ENCODE results near the gene MPHOSPH8. TPM values are rescaled to one million over a fixed set of nuclear protein-coding genes. Genes with fewer than 3 reads are reported as not detected.

The MPHOSPH8 gene
- total and polyA plus RNA-seq, 2 of the 4 experiments (the other 2 are of a cell fraction), result 11.7 to 16.4 TPM

- TF ChIP-seq NFE2L2 (IDR thresholded peaks at IDR 0.05; ENCODE audit: low read depth, low read length), result no peak
- TF ChIP-seq FOS (IDR thresholded peaks at IDR 0.05; ENCODE audit: low read depth, low read length), result 0 out of 2 replicates have a peak, but pooled peaks have one; percentile 47
- TF ChIP-seq SMC3 (IDR thresholded peaks at IDR 0.05; ENCODE audit: low read depth, low read length), result no peak
These were observed at the start of gene MPHOSPH8 (continued) for GRCh38 chr13:19633479-19634255.

GRCh38 chr13:19586904-19587634 lies 46.4 kb upstream of the MPHOSPH8 start:
- peak overlapping the region; percentile 29; the same call in 1 of the 2 replicates for H3K4me2 ChIP-seq (ENCODE audit: low read depth, low read length)
- peak overlapping the region; percentile 54; the same call in 1 of the 2 replicates for H4K5ac ChIP-seq (ENCODE audit: low read depth, low read length)
- peak; percentile 36 for ATAC-seq (ENCODE audit: low read depth)
- no peak overlapping the region for H4K91ac ChIP-seq (ENCODE audit: insufficient read depth, low read depth, low read length)
- H3K4me3 ChIP-seq (ENCODE audit: insufficient read depth, low read depth, low read length), result 0 out of 2 replicates have a peak overlapping the region, but pooled peaks have one; percentile 11
- no peaks in the 10 kb centered on the region for H3K9me3 ChIP-seq (ENCODE audit: control insufficient read depth, insufficient read depth, low read length)
- no peak overlapping the region for H3K14ac ChIP-seq (replicated peaks; ENCODE audit: low read depth, low read length)
- no peak overlapping the region for H2BK20ac ChIP-seq (ENCODE audit: low read depth, low read length)
- no TSS peak for BruUV-seq (replicated peaks)
- peak overlapping the region; percentile 40 to 77; a peak in 2 of 4 replicates for H4K8ac ChIP-seq (ENCODE audit: low read depth in 2 of 2, low read length in 2 of 2)
- intact Hi-C loops (cut with micrococcal nuclease), result no loop called here
- no peak overlapping the region for H3K4ac ChIP-seq (ENCODE audit: low read depth, low read length)
- peak overlapping the region; percentile 85 for H2AFZ ChIP-seq (replicated peaks; ENCODE audit: low read length, poor library complexity)
- dilution Hi-C loops (cut with HindIII; ENCODE audit: low sequenced_read_pairs, unreplicated experiment), result no loop called here
- H2BK5ac ChIP-seq (ENCODE audit: low read depth, low read length, poor library complexity, severe bottlenecking), result no peak overlapping the region
- H3K27me3 ChIP-seq (ENCODE audit: control insufficient read depth, insufficient read depth, low read length), result peaks cover 2% of the 10 kb centered on the region; the same call in 1 of the 2 replicates
- no peak for TF ChIP-seq SMC3 (IDR thresholded peaks at IDR 0.05; ENCODE audit: low read depth, low read length)
- no peak for TF ChIP-seq POLR2A (IDR thresholded peaks at IDR 0.05; ENCODE audit: low read depth, low read length)
- no peak for TF ChIP-seq USF2 (IDR thresholded peaks at IDR 0.05; ENCODE audit: low read depth, low read length)
- TF ChIP-seq BHLHE40 (IDR thresholded peaks at IDR 0.05; ENCODE audit: low read depth, low read length), result no peak
- TF ChIP-seq RCOR1 (IDR thresholded peaks at IDR 0.05; ENCODE audit: insufficient replicate concordance, low read length), result no peak
- H3K79me1 ChIP-seq (ENCODE audit: low read depth in 1 of 2, low read length in 2 of 2), result no peaks in the 10 kb centered on the region
- no peak overlapping the region for H3K27ac ChIP-seq (ENCODE audit: insufficient read depth, low read length)
- no peak overlapping the region for H3K9ac ChIP-seq (ENCODE audit: low read depth, low read length)
- ChIA-PET POLR2A (ENCODE audit: unreplicated experiment) (no interaction called here), CTCF (interaction anchor here (0.9 to 1.5 kb wide), 2 partner anchors 9 to 32 kb away, joined by 3 to 6 read pairs; no protein-coding TSS in a partner anchor)
- no peak overlapping the region for H3K23ac ChIP-seq (ENCODE audit: low read depth, low read length)
- H2AK5ac ChIP-seq (ENCODE audit: low read depth, low read length), result no peak overlapping the region
- H3K36me3 ChIP-seq (ENCODE audit: control insufficient read depth, insufficient read depth, low read length), result no peaks in the 10 kb centered on the region
- H2AK9ac ChIP-seq (replicated peaks; ENCODE audit: low read depth, low read length, poor library complexity), result no peak overlapping the region
- H2BK120ac ChIP-seq (ENCODE audit: low read depth, low read length), result no peak overlapping the region
- no peaks in the 10 kb centered on the region for H3K9me1 ChIP-seq (ENCODE audit: insufficient read depth, low read length)
- WGBS, 2 experiments (ENCODE audit: extremely low coverage in 2 of 2, insufficient read length in 1 of 2), result no CpG with 5 or more reads among the region's 17 CpGs
- H3K18ac ChIP-seq (ENCODE audit: low read depth, low read length), result no peak overlapping the region
- H3K4me1 ChIP-seq (ENCODE audit: control insufficient read depth, insufficient read depth, low read length), result no peaks in the 10 kb centered on the region
- H3K56ac ChIP-seq (ENCODE audit: extremely low read depth, insufficient read depth, low read length), result no peak overlapping the region
- DNase-seq, result peak; percentile 34
- H2BK15ac ChIP-seq (ENCODE audit: low read depth, low read length), result no peak overlapping the region
- H4K20me1 ChIP-seq (ENCODE audit: insufficient read depth, low read length), result no peaks in the 10 kb centered on the region
- in situ Hi-C loops (cut with MboI; ENCODE audit: low sequenced_read_pairs), result no loop called here
